GM19468 (cell line): ENCODE measurements around the gene IFT122.

Experiments used
- ATAC-seq: cut with Tn5 transposase; IDR thresholded peaks from one replicate; pipeline ENCODE4 v1.9.1; 2021; ENCODE audit warnings: mild to moderate bottlenecking, moderate library complexity, moderate number of reproducible peaks; ENCODE audit not compliant: unreplicated experiment; ENCODE audit errors: extremely low read depth

IFT122 gene

DNA sequence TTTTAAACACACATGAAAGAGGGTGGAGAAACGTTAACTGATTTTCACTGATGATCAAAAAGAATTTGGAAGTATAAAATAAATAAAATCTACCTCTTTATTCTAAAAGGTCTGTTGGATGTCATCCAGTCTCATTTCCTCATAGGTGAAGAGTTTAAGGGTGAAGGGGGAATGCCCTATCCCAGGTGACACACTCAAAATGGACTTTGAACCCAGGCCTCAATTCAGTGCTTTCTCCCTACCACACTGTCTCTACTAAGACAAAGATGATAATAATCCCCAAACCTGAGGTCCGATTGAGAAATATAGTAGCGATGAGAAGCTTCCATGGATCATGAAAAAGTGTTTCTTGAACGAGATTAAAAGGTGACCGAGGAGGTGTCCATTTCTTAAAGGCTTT is 6.5 kb upstream of the IFT122 start:
- no peak for ATAC-seq

DNA sequence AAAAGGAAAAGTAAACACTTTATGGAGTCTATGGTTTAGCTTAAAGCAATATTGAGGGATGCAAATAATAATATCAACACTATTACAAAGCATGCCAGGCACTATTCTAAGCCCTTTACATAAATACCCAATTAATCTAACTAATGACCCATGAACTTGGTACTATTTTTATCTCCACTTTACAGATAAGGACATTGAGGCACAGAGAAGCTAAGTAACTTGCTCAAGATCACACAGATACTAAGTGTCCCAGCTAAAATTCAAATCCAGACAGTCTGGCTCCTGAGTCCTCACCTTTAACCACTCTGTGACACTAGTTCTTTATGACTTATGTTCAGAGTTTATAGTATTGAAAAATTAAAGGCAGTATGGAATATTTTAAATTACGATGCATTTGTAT is 5.9 kb upstream of the IFT122 start:
- no peak for ATAC-seq

DNA sequence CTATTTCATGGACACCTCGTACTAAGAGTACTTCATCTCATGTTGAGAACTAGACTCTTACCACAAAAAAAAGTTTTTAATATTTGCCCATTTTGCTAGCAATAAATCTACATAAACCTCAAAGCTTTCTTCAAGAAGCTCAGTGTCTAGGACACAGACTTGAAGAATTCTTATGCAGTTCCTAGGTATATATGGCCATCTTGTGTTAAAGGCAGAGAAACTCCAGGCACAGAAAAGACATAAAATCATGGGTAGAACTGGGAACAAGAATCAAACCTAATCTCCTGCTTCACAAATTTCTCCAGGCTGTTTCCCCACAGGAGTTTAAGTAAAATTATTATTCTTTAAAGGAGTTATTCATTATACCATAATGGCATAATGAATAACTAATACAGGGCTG is 4.7 kb upstream of the IFT122 start:
- ATAC-seq: no peak

DNA sequence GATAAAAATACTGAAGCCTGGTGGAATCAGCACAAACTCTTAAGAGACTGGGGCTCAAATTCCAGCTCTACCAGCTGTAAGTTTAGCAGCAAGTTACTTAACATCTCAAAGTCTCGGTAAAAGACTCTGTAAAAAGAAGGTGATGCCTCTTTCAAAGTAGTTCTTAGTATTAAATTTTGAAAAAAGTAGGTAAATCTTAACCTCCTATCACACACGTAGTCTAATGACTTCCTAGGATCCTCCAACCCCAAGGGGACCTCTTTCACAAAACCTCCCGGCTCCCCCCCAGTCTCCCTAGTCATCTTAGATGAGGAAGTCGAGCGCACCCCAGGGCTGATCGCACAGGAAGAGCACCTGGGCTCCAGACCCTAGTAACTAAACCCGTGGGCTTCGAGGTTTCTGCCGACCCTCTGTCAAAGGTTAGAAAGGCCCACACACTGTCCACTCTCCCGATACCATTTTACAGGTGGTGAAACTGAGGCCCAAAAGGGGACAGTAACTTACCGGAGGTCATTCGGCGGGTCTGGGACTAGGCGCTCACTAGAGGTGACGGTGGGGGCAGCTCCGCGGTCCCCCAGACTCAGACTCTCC is 703 bp upstream of the IFT122 start:
- ATAC-seq: no peak

DNA sequence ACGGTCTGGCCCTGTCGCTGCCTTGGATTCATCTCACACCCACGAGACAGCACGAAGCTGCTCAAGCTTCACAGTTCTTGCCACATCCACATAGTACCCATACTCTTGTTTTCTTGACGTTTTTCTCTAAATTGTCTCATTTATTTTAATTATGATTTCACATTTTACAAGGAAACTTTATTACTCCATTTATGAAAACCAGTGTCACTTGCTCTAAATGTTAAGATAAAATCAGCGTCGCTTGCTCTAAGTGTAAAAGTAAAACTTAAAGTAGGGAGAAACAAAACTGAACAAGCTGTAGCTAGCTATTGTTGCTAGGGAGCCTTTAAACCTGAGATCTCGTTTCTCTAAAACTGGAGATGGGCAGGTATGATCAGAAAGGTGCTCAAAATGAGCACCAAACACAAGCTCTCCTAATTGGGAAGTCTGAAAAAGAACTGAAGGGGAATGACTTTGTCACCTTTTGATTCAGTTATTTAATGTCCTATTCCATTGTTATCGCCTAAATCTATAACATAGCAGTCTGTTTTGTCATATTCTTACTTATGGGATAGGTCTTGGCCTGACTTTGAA is 680 bp downstream of the IFT122 start:
- ATAC-seq: no peak

DNA sequence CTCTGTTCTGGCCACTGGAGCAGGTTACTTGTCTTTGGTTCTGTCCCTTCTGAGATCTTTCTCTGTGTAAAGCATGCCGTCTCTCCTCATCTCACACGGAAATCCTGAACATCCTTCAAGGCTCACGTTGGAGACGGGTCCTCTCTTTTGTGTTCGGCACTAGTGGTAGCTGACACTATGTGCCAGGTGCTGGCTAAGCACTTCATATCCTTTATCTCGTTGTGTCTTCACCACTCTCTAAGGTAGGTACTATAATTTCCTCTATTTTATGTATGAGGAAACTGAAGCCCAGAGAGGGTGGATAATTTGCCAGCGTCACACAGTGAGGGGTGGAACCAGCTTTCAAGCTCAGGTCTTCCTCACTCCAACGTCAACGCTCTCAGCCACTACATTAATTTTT is 1.2 kb downstream of the IFT122 start:
- no peak for ATAC-seq

DNA sequence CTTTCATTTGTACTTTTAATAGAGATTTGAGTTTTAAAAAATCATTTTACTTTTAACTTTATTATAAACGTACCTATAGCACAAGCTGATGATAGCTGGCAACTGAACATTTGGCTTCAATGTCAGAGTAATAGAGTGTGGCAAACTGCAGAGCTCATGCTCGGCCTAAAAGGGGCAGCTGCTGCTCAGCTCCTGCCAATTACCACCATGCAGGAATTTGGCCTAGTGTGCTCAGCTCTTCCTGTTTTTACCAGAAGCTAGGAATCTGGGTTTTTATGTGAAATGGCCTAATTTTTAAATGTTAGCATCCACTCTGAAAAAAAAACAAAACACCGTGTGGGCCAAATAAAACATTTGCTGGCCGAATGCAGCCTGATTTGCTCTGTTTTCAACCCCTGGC is 1.8 kb downstream of the IFT122 start:
- ATAC-seq: no peak

DNA sequence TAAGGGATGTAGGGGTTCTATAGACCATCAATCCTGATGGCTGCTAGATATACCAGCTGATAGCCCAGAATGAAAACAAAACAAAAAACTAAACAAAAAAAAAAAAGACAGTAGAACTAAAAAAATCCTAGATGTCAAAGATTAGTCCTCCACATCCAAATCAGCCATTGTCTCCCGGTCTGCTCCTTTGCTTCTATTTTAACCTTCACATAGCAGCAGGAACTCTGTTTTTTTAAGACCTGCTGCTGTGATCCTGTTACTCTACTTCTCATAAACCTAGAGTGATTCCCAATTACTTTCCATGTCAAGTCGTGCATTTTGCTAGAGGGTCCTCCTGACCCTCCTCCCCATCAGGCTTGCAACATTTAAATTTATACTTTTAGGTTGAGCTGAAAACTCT is 2.5 kb downstream of the IFT122 start:
- ATAC-seq: no peak

DNA sequence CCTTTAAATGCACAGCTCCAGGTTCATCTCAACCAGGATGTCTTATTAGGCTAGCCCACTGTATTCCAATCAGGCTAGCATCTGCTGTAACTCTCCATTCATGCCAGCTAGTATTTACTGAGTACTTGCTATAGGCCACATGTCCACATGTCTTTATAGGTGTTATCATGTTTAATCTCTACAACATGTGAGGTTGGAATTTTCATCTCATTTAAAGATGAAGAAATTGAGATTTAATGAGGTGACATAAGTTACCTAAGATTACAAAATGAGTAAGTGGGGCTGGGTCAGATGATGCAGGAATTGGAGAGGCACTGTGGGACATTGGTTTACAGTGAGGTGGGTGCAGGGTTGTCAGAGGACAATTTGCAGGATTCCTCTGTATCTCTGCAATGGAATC is 2.9 kb downstream of the IFT122 start:
- no peak for ATAC-seq

DNA sequence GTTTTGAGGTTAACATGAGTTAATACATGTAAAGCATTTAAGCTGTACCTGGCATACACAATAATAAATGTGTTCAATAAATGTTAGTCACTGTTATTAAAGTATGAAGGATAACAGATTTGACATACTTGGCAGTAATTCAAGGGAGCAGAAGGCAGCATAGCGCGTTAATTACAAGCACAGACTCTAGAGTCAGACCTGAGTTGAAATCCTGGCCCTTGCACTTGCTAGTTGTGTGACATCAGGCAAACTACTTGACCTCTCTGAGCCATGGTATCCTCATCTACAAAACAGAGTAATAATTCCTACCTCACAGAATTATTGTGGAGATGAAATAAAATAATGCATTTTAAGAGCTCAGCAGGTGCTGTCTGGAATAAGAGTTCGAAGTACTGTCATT is 5.4 kb downstream of the IFT122 start:
- ATAC-seq: no peak

DNA sequence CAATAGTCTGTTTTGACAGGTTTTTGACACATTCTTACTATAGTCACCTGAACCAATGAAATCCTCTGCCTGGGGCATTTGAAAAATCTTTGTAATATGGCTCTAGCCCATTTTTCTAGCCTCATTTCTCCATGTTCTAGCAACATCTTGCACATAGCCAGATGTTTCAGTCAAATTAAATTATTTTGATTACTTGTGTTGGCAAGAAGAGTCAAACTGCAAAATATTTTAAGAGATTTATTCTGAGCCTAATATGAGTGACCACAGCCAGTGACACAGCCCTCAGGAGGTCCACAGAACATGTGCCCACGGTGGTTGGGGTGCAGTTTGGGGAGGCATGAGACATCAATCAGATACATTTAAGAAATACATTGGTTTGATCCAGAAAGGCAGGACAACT is 6.9 kb downstream of the IFT122 start:
- ATAC-seq: no peak

DNA sequence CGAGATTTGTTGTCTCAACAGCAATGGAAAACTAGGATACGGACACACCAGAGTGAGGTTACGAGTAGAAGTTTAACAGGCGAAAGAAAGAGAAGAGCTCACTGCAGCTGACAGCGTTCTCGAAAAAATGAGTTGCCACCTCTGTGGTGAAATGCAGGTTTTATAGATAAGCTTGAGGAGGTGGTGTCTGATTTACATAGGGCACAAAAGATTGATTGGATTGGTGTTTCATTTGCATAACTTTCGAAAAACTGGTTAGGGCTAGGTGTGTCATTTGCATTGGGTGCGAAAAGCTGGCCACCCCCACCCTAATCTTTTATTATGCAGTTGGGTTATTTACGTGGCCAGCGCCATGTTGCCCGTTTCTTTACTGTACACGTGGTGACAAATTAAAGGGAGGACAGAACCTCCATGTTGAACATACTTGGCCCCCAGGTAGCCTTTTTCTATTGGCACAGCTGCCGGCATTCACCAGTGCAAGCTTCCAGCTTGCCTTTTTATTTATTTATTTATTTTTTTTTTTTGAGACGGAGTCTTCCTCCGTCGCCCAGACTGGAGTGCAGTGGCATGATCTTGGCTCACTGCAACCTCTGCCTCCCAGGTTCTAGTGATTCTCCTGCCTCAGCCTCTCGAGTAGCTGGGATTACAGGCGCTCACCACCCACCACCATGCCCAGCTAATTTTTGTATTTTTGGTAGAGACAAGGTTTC is 8.3 kb downstream of the IFT122 start:
- no peak for ATAC-seq

DNA sequence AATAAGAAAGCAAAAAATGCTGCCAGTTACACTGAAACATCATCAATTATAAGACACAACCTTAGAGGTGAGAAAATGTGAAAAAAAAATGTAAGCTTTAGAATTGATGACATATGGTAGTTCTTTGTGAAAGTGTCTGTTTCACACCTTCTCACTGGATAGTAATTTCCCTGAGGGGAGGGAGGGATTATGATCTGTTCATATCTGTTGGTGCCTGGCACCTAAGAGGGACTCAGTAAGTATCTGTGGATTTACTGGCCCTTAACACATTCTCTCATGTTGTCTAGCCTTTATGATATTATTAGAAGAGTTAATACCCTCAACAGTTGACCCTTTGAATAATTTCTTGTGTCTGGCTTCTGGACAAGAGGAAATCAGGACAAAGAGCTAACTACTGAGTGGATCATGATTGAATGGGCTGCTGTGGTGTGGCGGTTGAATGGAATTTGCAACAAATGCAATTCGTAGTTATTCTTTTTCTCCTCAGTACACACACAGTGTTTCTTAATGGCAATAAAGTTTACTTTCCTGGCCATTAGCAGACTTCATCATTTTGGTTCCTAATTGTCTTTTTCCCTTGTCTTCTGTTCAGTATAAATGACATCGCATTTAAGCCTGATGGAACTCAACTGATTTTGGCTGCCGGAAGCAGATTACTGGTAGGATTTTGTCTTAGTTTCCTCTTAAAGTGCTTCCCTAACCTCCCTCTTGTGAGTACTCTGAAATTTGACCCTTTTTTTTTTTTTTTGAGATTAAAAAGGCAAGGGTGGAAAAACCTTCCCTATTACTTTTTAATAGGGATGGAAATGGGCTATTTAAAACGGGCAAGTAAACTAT is 9.5 kb downstream of the IFT122 start:
- no peak for ATAC-seq

DNA sequence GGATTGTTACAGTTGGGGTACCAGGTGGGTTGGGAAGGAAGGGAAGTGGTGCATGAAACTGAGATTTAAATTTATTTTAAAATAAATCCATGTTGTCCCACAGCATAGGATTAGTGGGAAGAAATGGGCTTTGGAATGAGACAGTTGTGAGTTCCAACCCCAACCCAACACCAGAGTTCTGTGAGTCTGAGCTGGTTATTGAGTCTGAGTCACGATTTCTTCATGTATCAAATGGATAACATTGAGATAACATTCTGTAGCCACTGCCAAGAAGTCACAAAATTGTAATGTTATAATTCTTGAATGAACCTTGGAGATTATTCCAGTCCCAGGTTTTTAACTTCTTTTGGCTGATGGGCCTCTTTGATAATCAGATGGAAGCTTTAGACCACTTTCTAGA is 13.7 kb downstream of the IFT122 start:
- no peak for ATAC-seq

DNA sequence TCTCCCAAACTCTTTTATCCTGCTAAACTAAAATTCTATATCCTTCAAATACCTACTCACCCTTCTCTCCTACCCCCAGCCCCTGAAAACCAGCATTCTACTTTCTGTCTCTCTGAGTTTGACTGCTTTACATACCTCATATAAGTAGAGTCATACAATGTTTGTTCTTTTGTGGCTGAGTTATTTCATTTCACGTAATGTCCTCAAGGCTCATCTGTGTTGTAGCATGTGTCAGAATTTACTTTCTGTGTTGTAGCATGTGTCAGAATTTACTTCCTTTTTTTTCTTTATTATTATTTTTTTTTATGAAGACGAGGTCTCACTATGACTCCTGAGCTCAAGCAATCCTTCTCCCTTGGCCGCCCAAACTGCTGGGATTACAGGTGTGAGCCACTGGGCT is 20.1 kb downstream of the IFT122 start:
- ATAC-seq: no peak

DNA sequence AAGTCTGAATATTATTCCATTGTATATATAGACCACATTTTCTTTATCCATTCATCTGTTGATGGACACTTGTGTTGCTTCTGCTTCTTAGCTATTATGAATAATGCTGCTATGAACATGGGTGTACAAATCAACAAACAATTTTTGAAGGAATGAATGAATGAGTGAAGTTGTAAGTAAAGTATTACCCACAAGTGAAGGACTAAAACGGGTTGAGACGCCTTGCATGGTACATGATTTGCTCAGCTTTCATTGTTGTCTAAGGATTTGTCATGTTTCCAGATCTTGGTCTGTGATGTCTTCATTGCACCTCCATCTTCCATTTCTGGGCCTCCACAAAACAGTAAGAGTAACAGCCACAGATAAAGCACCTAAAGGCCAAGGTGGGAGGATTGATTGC is 20.5 kb downstream of the IFT122 start:
- no peak for ATAC-seq

DNA sequence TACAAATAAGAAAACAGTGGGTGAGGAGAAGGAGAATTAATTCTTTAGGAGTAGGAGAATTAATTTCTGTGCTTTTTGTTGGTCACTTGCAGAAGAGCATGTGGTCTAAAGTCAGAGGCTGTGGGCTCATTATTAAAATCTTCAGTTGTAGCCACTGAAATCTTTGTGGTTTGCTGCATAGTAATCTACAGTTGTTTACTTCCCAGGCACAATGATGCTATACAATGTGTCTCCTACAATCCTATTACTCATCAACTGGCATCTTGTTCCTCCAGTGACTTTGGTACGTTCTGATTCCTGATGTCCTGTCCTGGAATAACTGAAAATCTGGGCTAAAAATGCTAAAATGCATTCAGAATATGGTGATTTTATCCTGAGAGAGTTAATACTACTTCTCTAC is 21.0 kb downstream of the IFT122 start:
- ATAC-seq: no peak

DNA sequence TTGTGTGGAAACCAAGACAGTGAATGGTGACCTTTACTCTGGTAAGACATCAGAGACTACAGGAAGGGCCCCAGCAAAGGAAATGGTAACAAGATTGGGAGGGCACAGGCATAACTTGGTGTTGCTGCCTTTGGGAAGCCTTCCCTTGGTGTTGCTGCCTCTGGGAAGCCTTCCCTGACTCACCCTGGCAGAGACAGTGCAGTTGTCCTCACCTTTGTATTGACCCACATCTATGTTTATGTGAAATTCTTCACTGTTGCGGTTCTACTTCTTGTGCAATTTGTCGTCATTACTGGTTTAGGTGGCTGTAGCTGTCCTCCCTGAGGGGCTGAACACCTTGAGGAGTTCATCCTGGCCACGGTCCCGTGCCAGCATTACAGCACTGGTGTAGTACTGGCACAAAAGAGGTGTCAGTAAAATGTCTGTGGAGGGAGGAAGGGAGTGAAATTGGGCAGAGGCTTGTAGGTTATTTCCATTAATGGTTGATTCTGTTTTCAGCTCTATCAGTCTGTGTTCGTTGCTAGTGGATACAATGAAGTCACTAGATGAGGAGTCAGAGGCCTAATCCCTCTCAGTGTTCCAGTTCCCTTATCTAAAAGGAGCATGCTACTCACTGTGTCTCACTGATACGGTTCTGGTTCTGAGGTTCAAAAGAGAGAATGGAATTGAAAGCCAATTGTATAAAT is 21.6 kb downstream of the IFT122 start:
- ATAC-seq: no peak

DNA sequence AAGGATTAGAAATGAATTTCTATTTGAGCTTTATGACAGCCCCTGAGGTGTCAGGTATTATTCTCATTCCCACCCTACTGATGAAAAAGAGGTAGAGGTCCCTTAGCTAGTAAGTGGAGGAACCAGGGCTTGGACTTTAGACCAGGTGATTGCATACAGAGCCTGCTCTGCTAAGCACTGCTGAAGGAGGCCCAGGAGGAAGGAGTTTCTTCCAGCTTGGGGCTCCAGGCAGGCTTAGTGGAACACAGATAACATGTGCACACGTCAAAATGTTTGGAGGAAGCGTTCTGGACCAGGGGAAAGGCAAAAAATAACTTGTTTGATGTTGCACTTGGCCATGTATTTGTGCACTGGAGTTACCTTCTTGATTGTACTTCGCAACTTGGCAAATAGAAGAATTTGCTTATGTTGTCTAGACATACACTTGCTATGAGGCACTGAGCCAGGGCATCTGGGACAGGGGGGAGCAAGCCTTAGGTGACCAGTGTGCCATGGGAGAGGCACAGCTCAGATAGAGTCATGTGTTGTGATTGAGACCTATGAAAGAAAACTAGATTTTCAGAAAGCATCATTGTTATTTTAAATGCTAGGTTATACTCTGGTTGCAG is 22.4 kb downstream of the IFT122 start:
- ATAC-seq: no peak

DNA sequence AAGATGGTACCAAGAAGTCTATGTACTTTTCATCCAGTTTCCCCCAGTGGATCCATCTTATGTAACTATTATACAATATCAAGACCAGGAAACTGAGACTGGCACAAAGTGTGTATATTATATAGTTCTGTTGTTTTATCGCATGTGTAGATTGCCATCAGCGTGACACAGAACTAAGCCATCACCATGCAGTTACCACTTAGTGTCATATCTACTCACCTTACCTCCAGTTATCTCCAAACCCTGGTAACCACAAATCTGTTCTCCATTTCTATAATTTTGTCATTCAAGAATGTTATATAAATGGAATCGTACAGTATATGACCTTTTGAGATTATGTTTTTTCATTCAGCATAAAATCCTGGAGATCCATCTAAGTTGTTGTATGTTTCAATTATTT is 23.1 kb downstream of the IFT122 start:
- ATAC-seq: no peak
